HuH-7 (cell line): Measurements from ENCODE around the gene CCIN.
A peak's percentile ranks its signal among the peaks of the same experiment; 100 is the strongest.
"Not testable (repeated sequence)": the region's sequence is repeated elsewhere in the genome, so short reads cannot be mapped to it uniquely, and the experiment has no call there.

Experiments
- DNase-seq: peaks from one replicate; pipeline ENCODE4 v3.0.0; 2011; ENCODE audit warnings: low spot score

The CCIN gene

GRCh38 chr9:36158917-36159316 lies 10.3 kb upstream of the CCIN start:
- DNase-seq: no peak

- DNase-seq: not testable (repeated sequence)
Measured at GRCh38 chr9:36159509-36159908, 9.7 kb upstream of the CCIN start.

- DNase-seq: not testable (repeated sequence)
Measured at GRCh38 chr9:36160126-36160525, 9.1 kb upstream of the CCIN start.

- no peak for DNase-seq
Measured at GRCh38 chr9:36161187-36161586, 8.0 kb upstream of the CCIN start.

GRCh38 chr9:36162211-36162738 lies 6.9 kb upstream of the CCIN start:
- no peak for DNase-seq

- DNase-seq: no peak
Measured at GRCh38 chr9:36163049-36163785, 6.0 kb upstream of the CCIN start.

- no peak for DNase-seq
Measured at GRCh38 chr9:36163786-36164170, 5.4 kb upstream of the CCIN start.

GRCh38 chr9:36164372-36164771 lies 4.8 kb upstream of the CCIN start:
- no peak for DNase-seq

- no peak for DNase-seq
Measured at GRCh38 chr9:36164989-36165388, 4.2 kb upstream of the CCIN start.

GRCh38 chr9:36165826-36166167 lies 3.4 kb upstream of the CCIN start:
- DNase-seq: no peak

- DNase-seq: peak; percentile 91
Measured at GRCh38 chr9:36166168-36166927, 2.8 kb upstream of the CCIN start.

- no peak for DNase-seq
Measured at GRCh38 chr9:36169708-36170107, 520 bp downstream of the CCIN start.

- DNase-seq: no peak
Measured at GRCh38 chr9:36170531-36170930, 1.3 kb downstream of the CCIN start.

GRCh38 chr9:36173861-36174260 lies 4.7 kb downstream of the CCIN start:
- DNase-seq: no peak

- no peak for DNase-seq
Measured at GRCh38 chr9:36174271-36174670, 5.1 kb downstream of the CCIN start.

GRCh38 chr9:36174731-36175130 lies 5.5 kb downstream of the CCIN start:
- no peak for DNase-seq

GRCh38 chr9:36175209-36175608 lies 6.0 kb downstream of the CCIN start:
- not testable (repeated sequence) for DNase-seq

GRCh38 chr9:36176496-36176895 lies 7.3 kb downstream of the CCIN start:
- not testable (repeated sequence) for DNase-seq

GRCh38 chr9:36177571-36177970 lies 8.4 kb downstream of the CCIN start:
- DNase-seq: no peak

- not testable (repeated sequence) for DNase-seq
Measured at GRCh38 chr9:36180243-36180642, 11.1 kb downstream of the CCIN start.

- DNase-seq: no peak
Measured at GRCh38 chr9:36187414-36187813, 18.2 kb downstream of the CCIN start.

- DNase-seq: no peak
Measured at GRCh38 chr9:36188212-36188611, 19.0 kb downstream of the CCIN start.

GRCh38 chr9:36189976-36190375 lies 20.8 kb downstream of the CCIN start:
- DNase-seq: no peak
